GM18867 (cell line): ENCODE measurements around the gene PTN.

Experiments
- ATAC-seq: cut with Tn5 transposase; IDR thresholded peaks from one replicate; pipeline ENCODE4 v1.9.1; 2021; ENCODE audit warnings: mild to moderate bottlenecking, moderate library complexity; ENCODE audit not compliant: unreplicated experiment

PTN gene

GRCh38 chr7:137343281-137343841 is at the start of gene PTN:
TSS of gene PTN (minus strand) at chr7:137343733. CDS start at chr7:137254973, 88,760 bp downstream.
- no peak for ATAC-seq

DNA sequence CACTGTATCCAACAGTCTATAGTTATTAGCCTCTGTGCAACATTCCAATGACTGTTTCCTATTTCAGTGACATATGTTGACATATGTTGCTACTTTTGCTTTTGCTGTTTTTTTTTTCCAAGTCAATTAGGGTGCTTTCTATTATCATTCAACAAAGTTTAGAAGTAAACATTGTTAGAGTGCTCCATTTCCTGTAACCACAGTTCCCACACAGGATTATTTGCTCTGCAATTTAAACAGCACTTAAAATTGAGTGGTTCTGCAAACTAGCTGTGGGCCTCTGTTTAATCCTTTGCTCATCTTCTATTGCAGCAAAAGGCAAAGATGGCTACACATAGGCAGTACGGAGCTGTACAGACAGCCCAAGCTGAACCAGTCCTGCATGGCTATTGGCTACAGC is 46.5 kb upstream of the PTN start:
- ATAC-seq, result no peak

DNA sequence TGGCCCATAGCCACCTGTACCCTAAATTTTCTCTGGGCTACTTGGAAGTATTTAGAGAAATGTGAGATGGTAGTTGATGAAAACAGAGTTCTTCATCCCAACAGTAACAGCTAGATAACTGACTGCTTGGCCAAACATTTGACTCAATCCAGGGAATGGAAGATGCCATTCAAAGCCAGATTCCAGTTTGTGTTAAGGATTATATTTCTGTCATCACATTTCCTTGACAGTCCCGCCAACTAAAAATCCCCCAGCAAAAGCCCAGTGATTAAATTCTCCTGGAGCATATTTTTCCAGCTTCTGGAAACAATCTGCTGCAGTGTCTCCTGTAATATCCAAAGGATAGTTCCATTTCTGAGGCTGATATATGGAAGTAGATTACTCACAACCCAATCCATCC is 45.4 kb upstream of the PTN start:
- ATAC-seq, result no peak

DNA sequence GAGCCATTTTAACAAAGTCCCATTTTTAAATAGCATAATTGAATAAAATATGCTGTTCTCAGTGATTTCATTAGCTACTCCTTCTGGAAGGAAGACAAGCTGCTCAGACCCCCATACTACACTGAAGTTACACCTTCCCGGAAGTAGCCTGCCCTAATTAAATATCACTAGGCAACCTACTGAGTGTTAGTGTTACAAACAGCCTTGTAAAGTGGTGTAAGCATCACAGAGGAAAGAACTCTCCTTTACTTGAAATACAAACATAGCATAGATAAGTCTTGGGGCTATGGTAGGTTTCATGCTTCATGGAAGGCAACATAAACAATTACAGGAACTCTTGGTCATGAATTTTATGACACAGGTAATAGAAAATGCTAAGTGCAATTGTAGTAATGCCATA is 43.4 kb upstream of the PTN start:
- ATAC-seq, result no peak

- ATAC-seq, result no peak
Measured at GRCh38 chr7:137381045-137381444, 37.5 kb upstream of the PTN start.

DNA sequence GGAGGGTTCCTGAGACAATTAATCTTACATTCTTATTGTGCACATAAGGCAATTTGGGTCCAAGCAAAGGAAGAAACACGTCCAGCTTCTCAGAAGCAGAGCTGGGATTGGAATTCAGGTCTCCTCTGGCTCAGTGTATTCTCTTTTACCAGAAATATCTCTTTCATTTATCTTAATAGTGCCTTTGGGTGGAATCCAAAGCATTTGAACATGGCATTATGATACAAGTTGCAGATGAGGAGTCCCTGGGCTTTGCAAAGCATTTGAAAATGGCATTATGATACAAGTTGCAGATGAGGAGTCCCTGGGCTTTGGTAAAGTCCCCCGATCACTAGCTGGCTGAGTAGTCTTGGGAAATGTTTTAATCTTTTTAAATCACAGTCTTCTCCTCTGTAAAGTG is 30.0 kb upstream of the PTN start:
- no peak for ATAC-seq

DNA sequence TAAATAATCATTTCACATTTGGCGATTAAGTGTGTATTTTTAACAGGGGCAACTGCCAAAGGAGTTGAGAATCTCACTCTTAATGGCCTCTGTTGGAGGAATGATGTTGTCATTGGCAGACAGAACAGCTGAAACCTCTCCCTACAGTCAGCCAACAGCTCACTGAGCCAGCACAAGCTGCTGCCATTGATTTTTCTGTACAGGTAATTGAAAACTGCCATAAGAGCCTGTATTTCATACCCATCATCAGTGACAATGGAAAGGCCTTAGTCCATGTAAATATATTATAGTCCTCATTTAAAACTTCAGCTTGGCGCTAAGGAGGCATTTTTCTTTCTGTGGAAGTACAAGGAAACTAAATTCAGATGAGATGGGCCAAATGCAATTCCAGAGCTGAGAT is 28.1 kb upstream of the PTN start:
- no peak for ATAC-seq

DNA sequence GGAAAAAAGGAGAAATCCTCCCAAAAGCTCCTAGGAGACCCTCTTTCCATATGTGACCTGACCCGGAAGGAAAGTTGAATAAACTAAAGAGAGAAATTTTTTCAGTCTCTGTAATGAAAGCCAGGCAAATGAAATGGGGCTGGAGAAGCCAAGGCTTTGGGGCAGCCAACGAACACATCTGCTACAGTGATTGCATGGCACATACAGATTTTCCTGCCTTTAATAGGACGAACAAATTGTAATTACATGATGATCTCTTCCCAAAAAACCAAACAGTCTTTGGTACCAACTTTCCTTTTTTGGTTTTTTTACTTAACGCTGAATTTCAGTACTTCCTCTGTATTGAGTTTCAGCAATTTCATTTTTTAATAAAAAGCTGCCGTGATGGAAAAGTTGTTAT is 23.5 kb upstream of the PTN start:
- ATAC-seq, result no peak

GRCh38 chr7:137363683-137364082 is 20.1 kb upstream of the PTN start:
- no peak for ATAC-seq

DNA sequence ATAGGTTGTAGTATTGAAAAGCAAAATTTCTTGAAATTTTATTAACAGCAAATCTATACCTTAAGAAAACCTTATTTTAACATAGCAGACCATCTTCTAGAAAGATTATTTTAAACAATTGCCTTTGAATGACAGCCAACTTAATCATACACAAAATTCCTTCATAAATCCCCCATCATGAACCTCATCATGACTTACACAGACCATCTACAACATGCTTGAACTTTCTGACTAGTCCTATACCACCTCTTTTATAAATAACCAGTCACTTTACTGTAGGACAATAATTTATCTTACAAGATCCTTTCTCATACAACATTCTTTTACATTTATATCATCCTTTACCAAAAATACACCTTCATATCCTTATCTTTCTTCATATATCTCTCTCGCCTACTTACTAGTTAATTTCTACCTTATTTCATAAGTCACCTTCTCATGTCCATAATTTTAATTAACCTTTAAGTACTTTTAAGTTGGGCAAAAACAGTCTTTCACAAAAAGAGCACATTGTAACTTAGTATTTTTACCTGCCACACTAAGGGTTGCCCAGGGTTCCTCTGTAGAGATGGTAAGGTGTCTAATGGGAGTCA is 16.6 kb upstream of the PTN start:
- no peak for ATAC-seq

DNA sequence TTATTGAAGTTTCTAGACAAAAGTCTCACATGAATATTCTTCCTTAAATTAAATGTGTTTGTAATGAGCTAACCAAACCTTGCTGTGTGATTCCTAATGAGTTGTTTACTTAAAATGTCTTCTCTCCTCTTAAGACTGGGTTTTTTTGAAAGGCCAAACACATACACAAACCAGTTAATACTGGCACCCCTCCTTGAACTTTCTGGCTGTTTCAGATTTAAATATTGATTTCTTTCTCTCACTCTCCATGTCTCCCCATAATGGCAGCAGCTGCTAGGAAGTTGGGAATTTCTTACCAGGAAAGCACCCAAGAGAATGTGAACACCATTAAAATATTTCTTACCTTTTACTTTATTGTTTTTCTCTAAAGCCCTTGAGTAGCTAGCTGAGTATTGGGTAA is 11.4 kb upstream of the PTN start:
- ATAC-seq, result no peak

DNA sequence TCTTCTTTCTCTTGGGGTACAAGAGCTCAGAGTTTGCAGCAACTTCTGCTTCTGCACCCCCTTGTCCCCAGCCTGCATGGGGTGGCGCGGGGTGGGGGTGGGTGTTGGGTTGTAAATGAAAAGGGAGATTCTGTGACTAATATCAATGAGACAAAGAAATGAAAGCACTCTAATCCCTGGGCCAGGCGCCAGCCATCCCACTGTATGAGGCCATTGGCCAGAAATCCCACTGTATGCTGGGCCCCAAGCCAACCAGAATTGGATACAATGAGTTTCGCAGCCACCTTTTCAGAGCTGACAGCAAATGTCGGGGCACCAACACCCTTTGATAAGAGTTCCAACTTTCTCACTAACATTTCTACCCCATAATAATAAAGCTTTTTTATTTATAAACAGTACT is 10.9 kb upstream of the PTN start:
- no peak for ATAC-seq

GRCh38 chr7:137351941-137352340 is 8.4 kb upstream of the PTN start:
- no peak for ATAC-seq

DNA sequence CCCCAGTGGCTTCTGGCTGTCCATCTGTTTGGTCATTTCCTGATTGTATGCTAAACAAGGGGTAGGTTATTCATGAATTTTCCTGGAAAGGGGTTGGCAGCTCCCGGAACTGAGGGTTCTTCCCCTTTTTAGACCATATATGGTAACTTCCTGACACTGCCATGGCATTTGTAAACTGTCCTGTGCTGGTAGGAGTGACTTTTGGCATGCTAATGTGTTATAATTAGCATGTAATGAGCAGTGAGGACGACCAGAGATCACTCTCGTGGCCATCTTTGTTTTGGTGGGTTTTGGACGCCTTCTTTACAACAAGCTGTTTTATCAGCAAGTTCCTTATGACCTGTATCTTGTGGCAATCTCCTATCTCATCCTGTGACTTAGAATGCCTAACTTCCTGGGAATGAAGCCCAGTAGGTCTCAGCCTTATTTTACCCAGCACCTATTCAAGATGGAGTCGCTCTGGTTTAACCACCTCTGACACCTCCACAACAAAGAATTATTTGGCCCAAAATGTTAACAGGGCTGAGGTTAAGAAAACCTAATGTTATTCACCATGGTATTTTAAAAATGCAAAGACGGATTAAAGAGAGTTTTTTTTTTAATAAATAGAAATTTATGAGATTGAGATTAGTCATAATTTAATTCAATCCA is 2.4 kb upstream of the PTN start:
- ATAC-seq, result no peak

DNA sequence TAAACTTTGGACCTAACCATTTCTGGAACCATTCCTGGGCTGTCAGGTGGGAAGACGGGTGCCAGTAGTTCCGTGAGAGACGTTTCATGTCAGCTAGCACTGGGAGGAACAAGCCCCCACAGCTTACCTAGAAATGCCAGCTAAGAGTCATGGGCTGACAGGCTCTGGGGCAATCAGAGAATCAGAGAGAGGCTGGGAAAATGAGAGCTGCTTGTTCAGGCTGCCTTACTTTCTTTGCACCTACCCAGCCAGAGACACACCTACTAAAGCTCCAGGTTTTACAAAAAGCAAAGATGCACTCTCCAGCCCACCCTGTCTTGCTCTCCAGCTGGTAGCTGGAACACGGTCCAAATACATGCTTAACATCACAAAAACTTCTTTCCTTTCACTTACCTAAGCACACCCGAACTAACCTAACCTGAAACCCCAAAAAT is 688 bp downstream of the PTN start:
- ATAC-seq, result no peak

DNA sequence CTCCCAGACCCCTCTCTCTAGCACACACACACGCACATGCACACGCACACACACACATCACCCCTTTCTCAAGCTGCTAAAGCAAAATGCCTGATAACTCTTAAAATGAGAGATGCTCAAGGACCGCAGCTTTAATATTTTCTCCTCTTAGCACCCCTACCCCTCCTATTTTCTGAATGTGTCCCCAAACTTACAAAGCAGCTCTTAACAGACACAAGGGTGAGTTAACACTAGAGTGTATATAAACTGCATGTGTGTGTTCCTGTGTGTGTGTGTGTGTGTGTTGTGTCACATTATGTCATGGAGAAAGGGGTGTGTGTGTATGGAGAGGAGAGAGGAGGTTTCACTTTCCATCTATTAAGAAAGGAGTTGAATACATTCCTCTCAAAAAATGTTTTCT is 1.3 kb downstream of the PTN start:
- no peak for ATAC-seq

DNA sequence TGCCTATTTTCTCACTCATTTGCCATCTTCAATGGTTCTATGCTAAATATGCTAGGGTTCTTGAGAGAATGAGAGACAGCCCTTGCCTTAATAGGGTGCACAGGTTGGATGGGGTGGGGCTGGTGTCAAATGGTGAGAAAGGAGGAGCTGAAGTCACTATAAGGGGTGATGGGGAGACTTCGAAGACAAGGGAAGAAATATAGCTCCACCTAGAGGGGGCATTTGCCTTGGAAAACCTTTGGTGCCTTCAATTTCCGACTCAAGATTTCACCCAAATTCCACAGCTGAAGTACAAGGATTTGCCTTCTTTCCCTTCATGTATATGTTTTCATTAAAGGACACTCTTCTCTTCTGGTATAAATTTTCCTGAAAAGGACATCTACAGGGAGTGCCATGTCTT is 5.6 kb downstream of the PTN start:
- ATAC-seq, result no peak

DNA sequence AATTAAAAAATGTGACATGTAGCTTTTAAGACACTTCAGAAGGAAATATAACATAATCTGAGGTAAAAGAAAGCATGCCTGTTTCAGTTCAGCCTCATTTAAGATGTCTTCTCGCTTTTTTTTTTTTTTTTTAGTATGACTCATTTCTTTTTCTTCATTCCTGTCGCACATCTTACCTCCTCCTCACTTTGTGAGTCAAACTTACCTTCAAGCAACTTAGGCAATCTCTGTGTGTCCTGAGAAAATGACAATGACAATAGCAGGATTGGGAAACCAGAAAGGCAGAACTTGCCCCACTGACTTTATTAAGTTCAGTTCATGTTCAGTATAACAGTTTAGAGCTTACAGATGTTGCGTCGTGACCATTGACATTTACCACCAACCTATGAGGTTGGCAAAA is 7.7 kb downstream of the PTN start:
- ATAC-seq, result no peak

DNA sequence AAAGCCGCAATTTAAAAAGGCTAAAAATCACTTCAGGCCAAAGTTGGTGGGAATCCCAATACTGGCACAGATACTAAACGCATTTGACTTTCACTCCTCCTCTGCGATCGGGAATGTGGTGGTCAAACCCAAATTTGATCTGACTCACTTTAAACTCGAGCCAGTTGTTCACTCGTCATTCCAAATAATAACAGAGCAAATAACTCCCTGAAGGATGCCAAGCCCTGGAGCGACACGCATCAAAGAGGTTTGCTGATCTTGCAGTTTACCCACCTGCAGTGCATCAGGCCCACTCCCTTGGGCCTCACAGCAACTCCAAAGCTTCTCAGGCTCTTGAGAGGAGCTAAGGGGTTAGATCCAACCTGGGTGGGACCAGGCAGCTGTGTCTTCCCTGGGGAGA is 12.2 kb downstream of the PTN start:
- no peak for ATAC-seq

DNA sequence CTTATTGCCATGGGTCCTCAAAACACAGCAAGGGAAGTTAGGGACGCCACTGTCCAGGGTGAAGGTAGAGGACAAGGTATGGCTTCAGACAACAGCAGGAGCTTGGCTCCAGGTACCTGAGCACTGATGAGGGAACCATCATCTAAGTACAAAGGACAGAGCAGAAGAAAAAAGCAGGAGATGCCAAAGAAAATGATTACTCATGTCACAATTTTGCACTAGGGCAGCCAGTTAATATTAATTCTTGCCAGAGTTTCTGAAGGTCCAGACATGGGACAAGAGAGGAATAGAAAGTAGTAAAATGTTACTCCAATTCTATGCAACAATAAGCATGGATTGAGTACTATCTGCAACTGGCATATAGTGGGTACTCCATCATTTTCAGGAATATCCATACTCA is 14.1 kb downstream of the PTN start:
- no peak for ATAC-seq

GRCh38 chr7:137328373-137329120 is 15.0 kb downstream of the PTN start:
- ATAC-seq, result no peak

DNA sequence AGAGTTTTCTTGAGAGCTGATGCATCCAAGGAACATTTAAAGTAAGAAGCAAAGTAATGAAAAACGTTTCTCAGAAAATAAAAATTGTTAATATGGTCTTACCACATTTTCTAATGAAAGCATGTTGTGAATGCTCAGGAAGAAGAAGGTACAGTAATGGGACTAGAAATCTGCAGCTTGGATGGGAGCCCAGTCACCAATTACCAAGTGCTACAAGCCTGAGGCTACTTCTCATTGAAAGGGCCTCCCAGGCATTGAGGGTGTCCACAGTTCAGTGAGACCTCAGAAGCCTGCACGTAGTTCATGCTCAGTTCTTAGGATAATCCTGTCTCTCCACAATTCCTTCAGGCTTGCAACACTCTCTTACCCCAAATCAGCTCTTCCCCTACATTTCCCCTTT is 17.6 kb downstream of the PTN start:
- no peak for ATAC-seq
